GM12874 (cell line): ENCODE measurements around the gene MAST4.
A peak's percentile ranks its signal among the peaks of the same experiment; 100 is the strongest.

Experiments
- CTCF ChIP-seq: IDR thresholded peaks from 2 replicates; pipeline ENCODE4 v1.5.1; 2011; ENCODE audit warnings: low read depth, mild to moderate bottlenecking, control low read depth, low read length, moderate library complexity; ENCODE audit not compliant: insufficient read depth

The MAST4 gene

GRCh38 chr5:67203701-67204074 lies 607.5 kb downstream of the MAST4 start:
- no peak for TF ChIP-seq CTCF

GRCh38 chr5:67204821-67205220 lies 608.6 kb downstream of the MAST4 start:
- TF ChIP-seq CTCF = no peak

GRCh38 chr5:67205981-67206380 lies 609.8 kb downstream of the MAST4 start:
- TF ChIP-seq CTCF = no peak

GRCh38 chr5:67206461-67206860 lies 610.3 kb downstream of the MAST4 start:
- no peak for TF ChIP-seq CTCF

GRCh38 chr5:67206929-67207328 lies 610.7 kb downstream of the MAST4 start:
- no peak for TF ChIP-seq CTCF

GRCh38 chr5:67208403-67208802 lies 612.2 kb downstream of the MAST4 start:
- TF ChIP-seq CTCF = no peak

- peak; percentile 63 for TF ChIP-seq CTCF
Observed at GRCh38 chr5:67209141-67209771, 613.1 kb downstream of the MAST4 start.
